Heart right ventricle (tissue), 16 donors: Measurements from ENCODE around the gene TEAD2. TPM values are rescaled to one million over a fixed set of nuclear protein-coding genes. Genes with fewer than 3 reads are reported as not detected.

Experiments used
- ATAC-seq, 8 donors: fragments of 200-7000 bp; cut with Tn5 transposase; one replicate each; pipeline ENCODE4 v1.9.1; 2020; ENCODE audit warnings: mild to moderate bottlenecking in 8 of 8, moderate library complexity in 8 of 8, moderate number of reproducible peaks in 1 of 8
- DNase-seq, 2 donors: peaks; one replicate each; pipeline ENCODE4 v3.0.0-alpha.2; 2020
- H3K27ac ChIP-seq, 10 donors: fragments of 200-600 bp; sonication (generic) in 2 of 10; one replicate each; pipeline versions ENCODE4 v1.5.0 to v1.8.0; 2020 to 2022; ENCODE audit warnings: mild to moderate bottlenecking in 3 of 10
- H3K27me3 ChIP-seq, 7 donors: fragments of 200-600 bp; one replicate each; pipeline ENCODE4 v1.8.0; 2021 to 2022; ENCODE audit warnings: mild to moderate bottlenecking in 2 of 7
- H3K36me3 ChIP-seq, 9 donors: fragments of 200-600 bp; sonication (generic) in 1 of 9; one replicate each; pipeline versions ENCODE4 v1.5.0 to v1.8.0; 2020 to 2022; ENCODE audit warnings: mild to moderate bottlenecking in 2 of 9
- H3K4me1 ChIP-seq, 9 donors: fragments of 200-600 bp; sonication (generic) in 1 of 9; one replicate each; pipeline versions ENCODE4 v1.5.0 to v1.8.0; 2020 to 2022; ENCODE audit warnings: mild to moderate bottlenecking in 4 of 9
- H3K4me3 ChIP-seq, 10 donors: fragments of 200-600 bp; sonication (generic) in 2 of 10; one replicate each; pipeline versions ENCODE4 v1.5.0 to v1.8.0; 2020 to 2022; ENCODE audit warnings: mild to moderate bottlenecking in 7 of 10, moderate library complexity in 2 of 10
- H3K9me3 ChIP-seq, 11 donors: fragments of 200-600 bp in 10 of 11; sonication (generic) in 2 of 11; one replicate each; pipeline versions ENCODE4 v1.5.0 to v1.8.0; 2013 to 2022; ENCODE audit warnings: mild to moderate bottlenecking in 2 of 11, control low read depth in 1 of 11, moderate library complexity in 1 of 11
- WGBS, 2 donors: extraction: QIAGEN DNeasy Blood & Tissue Kit; methylation state at CpG; one replicate each; pipeline ENCODE4 v1.1.7; 2013; ENCODE audit warnings: inconsistent platforms in 1 of 2; 5-methylcytosine and 5-hydroxymethylcytosine counted together
- intact Hi-C, 10 donors: fragments of 100-400 bp; cut with DNase I; formaldehyde crosslinking; loops; one replicate each; pipeline versions ENCODE4 v1.11.1 to v1.14.2; 2022
- long read RNA-seq, 3 donors: library from polyadenylated mRNA; unstranded; transcript quantifications; one replicate each; pipeline ENCODE4 v2.0.0, GENCODE V29; 2020 to 2021
- polyA plus RNA-seq, 2 donors: library from polyadenylated mRNA; stranded (reverse); fragments of 200-250 nt; gene quantifications; one replicate each; pipeline ENCODE4 v1.2.3, GENCODE V29; 2013
- total RNA-seq, 10 donors: library from RNA; stranded (reverse); fragmentation: NEBNext Ultra II Directional in 3 of 10; extraction: Animal tissue kit (Norgen Biotek cat#: 25700) in 3 of 10; gene quantifications; one replicate each; pipeline versions ENCODE4 v1.2.1 to v1.2.4, GENCODE V29; 2021 to 2023
- TF ChIP-seq, protein P1 (sequence below), 9 donors: fragments of 200-600 bp; sonication (generic) in 2 of 9; IDR thresholded peaks; one replicate each; pipeline versions ENCODE4 v1.5.0 to v1.8.0; 2021 to 2022; ENCODE audit warnings: antibody characterized with exemption in 9 of 9, mild to moderate bottlenecking in 5 of 9, moderate library complexity in 1 of 9
- donor health status: Arrhythmogenic right ventricular cardiomyopathy.
- donor health status: ischemic (EF 13 %, LVEDD 7.1; RV severe dilation, severe dysfunction).
- donor health status: healthy with polysubstance abuse.
- donor health status: DM: no; HTN: yes; CAD: no.
- donor health status: DM: no; HTN: no; CAD: no.
- donor health status: ischemic (EF 25% LVEDD 6.9; RV normal size, moderate dysfunction).
- donor health status: ischemic (EF 25% LVEDD 5.7; RV mildly dilated, moderate dysfunction).
- donor health status: healthy.
- donor health status: DM: yes; HTN: yes; CAD: no.
- donor health status: Ischemic cardiomyopathy.
- donor health status: ischemic (EF 35%, LVEDD 5.7; RV mildly dilated, moderate dysfunction).
- donor health status: nonischemic (EF 11% LVEDD 7.7; RV severe dilation, severe dysfunction).
- donor health status: DM: yes; HTN: yes; CAD: no.
- donor health status: PGD.
- donor health status: ischemic (EF 29% LVEDD 5.4; RV normal size, mild dysfunction).
- donor health status: nonischemic (EF 23%, LVEDD 6.1; RV moderate dilation, normal function).

The TEAD2 gene
- total RNA-seq (10 to 100 TPM; 34.1 to 67.8 (median 45.1) TPM), polyA plus RNA-seq (10 to 100 TPM; 43.5 to 50.5 TPM)
- long read RNA-seq, donor 1, transcript TEAD2-201 (12 exons, 2,164 nt): major isoform, 11 of 94 reads
- long read RNA-seq, donor 1, partial matches to known transcripts: 47 of 94 reads
- long read RNA-seq, donor 1, other reads (novel, unspliced or antisense): 34 of 94 reads
- long read RNA-seq, donor 2, transcript TEAD2-201 (12 exons, 2,164 nt): major isoform, 14 of 99 reads
- long read RNA-seq, donor 2, partial matches to known transcripts: 37 of 99 reads
- long read RNA-seq, donor 2, other reads (novel, unspliced or antisense): 41 of 99 reads
- long read RNA-seq, donor 3, partial matches to known transcripts: 56 of 63 reads
- long read RNA-seq, donor 3, other reads (novel, unspliced or antisense): 7 of 63 reads

DNA sequence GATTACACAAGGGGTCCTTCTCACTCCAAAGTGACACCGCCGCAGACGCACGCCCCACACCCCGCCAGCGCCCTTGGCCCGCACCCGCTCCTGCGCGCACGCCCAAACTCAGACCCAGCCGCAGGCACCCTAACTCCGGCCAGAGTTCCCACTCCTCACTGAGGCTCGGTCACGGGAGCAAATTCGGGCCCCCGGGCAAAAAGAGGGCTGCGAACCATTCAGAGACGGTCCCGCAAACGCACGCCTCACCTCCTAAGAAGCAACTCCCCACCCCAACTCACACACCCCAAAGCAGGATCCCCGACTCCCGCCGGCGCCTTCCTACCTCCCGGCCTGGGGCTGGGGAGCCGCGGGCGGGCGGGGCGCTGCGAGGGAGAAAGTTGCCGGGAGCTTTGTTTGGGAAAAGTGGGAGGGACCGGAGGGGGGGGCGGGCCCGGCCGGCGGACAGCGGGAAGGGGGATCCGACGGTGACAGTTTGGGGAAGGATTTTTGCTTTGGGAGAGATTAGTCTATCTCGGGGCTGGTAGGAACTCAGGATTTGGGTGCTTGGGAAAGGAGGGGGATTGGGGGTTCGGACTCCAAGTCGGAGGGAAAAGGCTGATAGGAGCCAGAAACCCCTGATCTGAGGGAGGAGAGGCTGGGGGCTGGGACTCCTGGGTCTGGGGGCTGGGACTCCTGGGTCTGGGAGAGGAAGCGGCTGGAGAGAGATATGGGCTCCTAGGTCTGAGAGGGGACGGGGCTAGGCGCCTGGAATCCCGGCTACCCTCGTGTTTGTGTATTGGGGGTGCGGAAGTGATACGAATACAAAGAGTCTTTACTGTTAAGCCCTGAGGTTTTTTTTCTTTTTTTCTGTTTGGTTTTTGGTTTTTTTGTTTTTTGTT, at the start of gene TEAD2:
TEAD2 (minus strand) TSS at position 369 of the 881 bp plus-strand sequence. CDS start 2,341 bp downstream, outside the sequence.
- ATAC-seq: peak; percentile 39 to 82 (median 74)
- intact Hi-C loops: loop anchor here in 3 of 10 donors (2.0 to 5.0 kb wide), 3 partner anchors 23 to 490 kb away; partner anchors contain the start of gene PPP1R15A (in 1 of the 3)

DNA sequence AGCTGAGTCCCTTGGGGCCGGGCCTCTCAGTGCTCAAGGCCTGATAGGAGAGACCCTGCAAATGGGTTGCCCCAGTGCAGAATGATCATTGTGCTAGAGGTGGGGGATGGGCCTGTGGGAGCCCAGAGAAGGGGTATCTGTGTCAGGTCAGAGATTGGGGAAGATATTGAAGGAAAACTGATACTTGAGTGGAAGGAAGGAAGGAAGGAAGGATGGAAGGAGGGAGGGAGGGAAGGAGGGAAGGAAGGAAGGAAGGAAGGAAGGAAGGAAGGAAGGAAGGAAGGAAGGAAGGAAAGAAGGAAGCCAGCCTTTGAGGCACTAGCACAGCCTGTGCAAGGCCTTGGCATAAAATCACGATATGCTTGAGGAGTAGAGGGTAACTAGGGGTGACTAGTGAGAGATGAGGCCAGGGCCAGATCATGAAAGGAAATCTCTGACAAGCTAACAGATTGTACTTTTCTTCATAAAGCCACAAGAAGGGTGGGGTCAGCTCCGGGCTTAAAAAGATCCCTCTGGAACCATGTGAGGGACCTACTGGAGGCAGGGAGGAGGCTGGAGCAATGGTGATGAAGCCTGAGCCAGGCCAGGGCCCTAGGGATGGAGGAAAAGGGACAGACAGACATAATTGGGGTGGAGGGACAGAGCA, 49.6 kb upstream of the TEAD2 start:
- no peak overlapping the region for H3K27ac ChIP-seq
- WGBS, 2 donors: 75 to 82% methylated on average over 3 of the region's 3 CpGs
- H3K9me3 ChIP-seq: no peaks in the 10 kb centered on the region
- peaks cover 0 to 17% (median 0%) of the 10 kb centered on the region in 9 donors for H3K4me1 ChIP-seq
- H3K36me3 ChIP-seq: no peaks in the 10 kb centered on the region
- TF ChIP-seq, protein P1, sequence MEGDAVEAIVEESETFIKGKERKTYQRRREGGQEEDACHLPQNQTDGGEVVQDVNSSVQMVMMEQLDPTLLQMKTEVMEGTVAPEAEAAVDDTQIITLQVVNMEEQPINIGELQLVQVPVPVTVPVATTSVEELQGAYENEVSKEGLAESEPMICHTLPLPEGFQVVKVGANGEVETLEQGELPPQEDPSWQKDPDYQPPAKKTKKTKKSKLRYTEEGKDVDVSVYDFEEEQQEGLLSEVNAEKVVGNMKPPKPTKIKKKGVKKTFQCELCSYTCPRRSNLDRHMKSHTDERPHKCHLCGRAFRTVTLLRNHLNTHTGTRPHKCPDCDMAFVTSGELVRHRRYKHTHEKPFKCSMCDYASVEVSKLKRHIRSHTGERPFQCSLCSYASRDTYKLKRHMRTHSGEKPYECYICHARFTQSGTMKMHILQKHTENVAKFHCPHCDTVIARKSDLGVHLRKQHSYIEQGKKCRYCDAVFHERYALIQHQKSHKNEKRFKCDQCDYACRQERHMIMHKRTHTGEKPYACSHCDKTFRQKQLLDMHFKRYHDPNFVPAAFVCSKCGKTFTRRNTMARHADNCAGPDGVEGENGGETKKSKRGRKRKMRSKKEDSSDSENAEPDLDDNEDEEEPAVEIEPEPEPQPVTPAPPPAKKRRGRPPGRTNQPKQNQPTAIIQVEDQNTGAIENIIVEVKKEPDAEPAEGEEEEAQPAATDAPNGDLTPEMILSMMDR (IDR thresholded peaks at IDR 0.05): no peak
- intact Hi-C loops: no loop called here
- H3K27me3 ChIP-seq: peaks cover 0 to 19% (median 18%) of the 10 kb centered on the region in 7 donors
- ATAC-seq: no peak
- H3K4me3 ChIP-seq: no peak overlapping the region
- DNase-seq: no peak

More for the DNA sequence above, at the start of gene TEAD2:
- 0 to 1% methylated on average over 52 of the region's 52 CpGs for WGBS, 2 donors
- TF ChIP-seq, protein P1 (IDR thresholded peaks at IDR 0.05): no peak
- H3K4me1 ChIP-seq: peaks cover 0 to 33% (median 14%) of the 10 kb centered on the region in 9 donors
- peak within 1 kb of the TSS; percentile 65 to 97 (median 82) for H3K4me3 ChIP-seq
- no peaks in the 10 kb centered on the region for H3K9me3 ChIP-seq
- peaks cover 0 to 24% (median 10%) of the 10 kb centered on the region in 9 donors for H3K36me3 ChIP-seq
- H3K27me3 ChIP-seq: peaks cover 0 to 31% (median 0%) of the 10 kb centered on the region in 7 donors
- peak within 1 kb of the TSS; percentile 91 to 99 (median 96) for H3K27ac ChIP-seq
- peak; percentile 84 to 90 for DNase-seq

DNA sequence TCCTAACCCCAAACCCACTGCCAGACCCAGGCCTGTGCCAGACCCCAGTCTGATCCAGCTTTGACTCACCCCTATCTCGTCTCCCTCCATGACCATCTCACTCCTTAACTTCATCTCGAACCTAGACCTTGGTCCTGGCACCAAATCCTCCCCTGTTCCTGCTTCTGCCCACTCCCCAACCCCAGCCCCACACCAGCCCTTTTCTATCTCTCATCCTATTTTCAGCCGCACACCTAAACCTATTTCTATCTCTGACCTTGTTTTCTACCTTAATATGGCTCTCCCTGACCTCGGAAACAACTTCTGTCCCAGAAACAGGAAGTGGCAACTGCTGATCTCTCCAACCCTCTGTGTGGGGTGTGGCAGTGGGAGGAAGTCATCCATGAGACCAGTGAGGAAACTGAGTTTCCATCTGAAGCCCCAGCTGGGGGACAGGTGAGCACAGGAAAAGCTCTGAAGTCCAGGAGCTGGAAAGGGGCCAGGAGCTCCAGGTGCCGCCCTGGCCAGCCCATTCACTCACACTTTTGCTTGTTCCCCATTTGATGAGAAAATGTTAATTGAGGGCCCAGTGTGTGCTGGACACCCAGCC, 47.3 kb upstream of the TEAD2 start:
- no peak for DNase-seq
- Histone ChIP-seq H3K4me3 (no peak overlapping the region), H3K36me3 (no peaks in the 10 kb centered on the region), H3K4me1 (peaks cover 0 to 17% (median 0%) of the 10 kb centered on the region in 9 donors), H3K27me3 (no peaks in the 10 kb centered on the region), H3K9me3 (no peaks in the 10 kb centered on the region), H3K27ac (peak overlapping the region in 1 of 10 donors; percentile 50)
- WGBS, 2 donors: 75 to 80% methylated on average over 5 of the region's 5 CpGs
- intact Hi-C loops: no loop called here
- ATAC-seq: no peak
- TF ChIP-seq, protein P1 (IDR thresholded peaks at IDR 0.05): no peak
